Liver (tissue), 9 donors: ENCODE data around the gene NXN. TPM values are rescaled to one million over a fixed set of nuclear protein-coding genes. Genes with fewer than 3 reads are reported as not detected.

Experiments used
- DNase-seq: peaks from one replicate; pipeline ENCODE4 v3.0.0-alpha.2; 2017; ENCODE audit warnings: low spot score
- H3K27ac ChIP-seq, 2 donors: one replicate each; pipeline ENCODE4 v1.7.0; 2013; ENCODE audit warnings: inconsistent platforms in 2 of 2, low read length in 2 of 2, control low read depth in 1 of 2, low read depth in 1 of 2, mild to moderate bottlenecking in 1 of 2
- H3K27me3 ChIP-seq, 4 donors: one replicate each; pipeline versions ENCODE4 v1.6.1 to v1.7.0; 2013; ENCODE audit warnings: low read length in 3 of 4, inconsistent platforms in 1 of 4, mild to moderate bottlenecking in 1 of 4, moderate library complexity in 1 of 4; ENCODE audit not compliant: control insufficient read depth in 4 of 4, insufficient read depth in 4 of 4
- H3K36me3 ChIP-seq, 4 donors: one replicate each; pipeline versions ENCODE4 v1.6.1 to v1.7.0; 2013; ENCODE audit warnings: low read length in 3 of 4, mild to moderate bottlenecking in 3 of 4, low read depth in 1 of 4, moderate library complexity in 1 of 4; ENCODE audit not compliant: control insufficient read depth in 4 of 4, insufficient read depth in 3 of 4
- H3K4me1 ChIP-seq, 4 donors: one replicate each; pipeline versions ENCODE4 v1.6.1 to v1.7.0; 2013; ENCODE audit warnings: low read length in 3 of 4, mild to moderate bottlenecking in 3 of 4, moderate library complexity in 1 of 4; ENCODE audit not compliant: control insufficient read depth in 4 of 4, insufficient read depth in 4 of 4
- H3K4me3 ChIP-seq, 3 donors: one replicate each; pipeline versions ENCODE4 v1.6.1 to v1.7.0; 2013; ENCODE audit warnings: low read length in 3 of 3, control low read depth in 1 of 3, low read depth in 1 of 3, mild to moderate bottlenecking in 1 of 3
- H3K9ac ChIP-seq, 2 donors: one replicate each; pipeline ENCODE4 v1.7.0; 2013; ENCODE audit warnings: low read length in 2 of 2, mild to moderate bottlenecking in 2 of 2, moderate library complexity in 2 of 2, control low read depth in 1 of 2, low read depth in 1 of 2
- H3K9me3 ChIP-seq, 4 donors: one replicate each; pipeline versions ENCODE4 v1.6.1 to v1.7.0; 2013; ENCODE audit warnings: low read length in 3 of 4; ENCODE audit not compliant: control insufficient read depth in 4 of 4
- EGR1 ChIP-seq, 2 donors: IDR thresholded peaks; 2 replicates each; pipeline ENCODE4 v1.6.1; 2016 to 2018; ENCODE audit warnings: antibody characterized with exemption in 2 of 2, low read depth in 2 of 2
- FOXA1 ChIP-seq: IDR thresholded peaks from 2 replicates; pipeline ENCODE4 v1.6.1; 2016; ENCODE audit warnings: antibody characterized with exemption
- FOXA2 ChIP-seq: IDR thresholded peaks from 2 replicates; pipeline ENCODE4 v1.6.1; 2016; ENCODE audit warnings: antibody characterized with exemption
- GABPA ChIP-seq, 2 donors: IDR thresholded peaks in 1 of 2; conservative IDR thresholded peaks in 1 of 2; 2 replicates each; pipeline ENCODE4 v1.6.1; 2016; ENCODE audit warnings: antibody characterized with exemption in 2 of 2, mild to moderate bottlenecking in 1 of 2, moderate library complexity in 1 of 2
- HNF4A ChIP-seq, 2 donors: conservative IDR thresholded peaks; 2 replicates each; pipeline ENCODE4 v1.6.1; 2016; ENCODE audit warnings: antibody characterized with exemption in 2 of 2, mild to moderate bottlenecking in 2 of 2
- HNF4G ChIP-seq: IDR thresholded peaks from 2 replicates; pipeline ENCODE4 v1.6.1; 2016; ENCODE audit warnings: antibody characterized with exemption
- JUND ChIP-seq, 2 donors: IDR thresholded peaks; 2 replicates each; pipeline ENCODE4 v1.6.1; 2016; ENCODE audit warnings: antibody characterized with exemption in 2 of 2
- NR2F2 ChIP-seq: IDR thresholded peaks from 2 replicates; pipeline ENCODE4 v1.6.1; 2016; ENCODE audit warnings: antibody characterized with exemption
- RAD21 ChIP-seq, 2 donors: IDR thresholded peaks; 2 replicates each; pipeline ENCODE4 v1.6.1; 2016; ENCODE audit warnings: antibody characterized with exemption in 2 of 2, mild to moderate bottlenecking in 2 of 2
- REST ChIP-seq: IDR thresholded peaks from 2 replicates; pipeline ENCODE4 v1.6.1; 2016; ENCODE audit warnings: antibody characterized with exemption, mild to moderate bottlenecking
- RXRA ChIP-seq, 2 donors: IDR thresholded peaks; 2 replicates each; pipeline ENCODE4 v1.6.1; 2017 to 2018; ENCODE audit warnings: antibody characterized with exemption in 2 of 2, mild to moderate bottlenecking in 1 of 2
- SP1 ChIP-seq: IDR thresholded peaks from 2 replicates; pipeline ENCODE4 v1.6.1; 2018; ENCODE audit warnings: antibody characterized with exemption, mild to moderate bottlenecking
- TAF1 ChIP-seq: conservative IDR thresholded peaks from 2 replicates; pipeline ENCODE4 v1.6.1; 2016; ENCODE audit warnings: antibody characterized with exemption, mild to moderate bottlenecking
- YY1 ChIP-seq: IDR thresholded peaks from 2 replicates; pipeline ENCODE4 v1.6.1; 2016; ENCODE audit warnings: antibody characterized with exemption, mild to moderate bottlenecking
- ZBTB33 ChIP-seq: IDR thresholded peaks from 2 replicates; pipeline ENCODE4 v1.6.1; 2016; ENCODE audit warnings: antibody characterized with exemption
- WGBS: extraction: QIAGEN DNeasy Blood & Tissue Kit; methylation state at CpG from one replicate; pipeline ENCODE4 v1.1.7; 2013; 5-methylcytosine and 5-hydroxymethylcytosine counted together
- polyA plus RNA-seq, 2 donors: library from polyadenylated mRNA; stranded (reverse) in 1 of 2; unstranded in 1 of 2; fragments of 200-250 nt in 1 of 2; fragments of >200 nt in 1 of 2; fragmentation: Nextera tagmentation in 1 of 2; extraction: Ambion mirVana in 1 of 2; gene quantifications; one replicate each; pipeline versions ENCODE4 v1.2.1 to v1.2.3, GENCODE V29; 2013 to 2015
- total RNA-seq, 2 donors: library from RNA; depleted of rRNA; stranded (reverse); fragments of >200 nt; gene quantifications; one replicate each; pipeline ENCODE4 v1.2.3, GENCODE V29; 2014
- TF ChIP-seq, protein P1 (sequence below): IDR thresholded peaks from 2 replicates; pipeline ENCODE4 v1.6.1; 2016; ENCODE audit warnings: antibody characterized with exemption
- TF ChIP-seq, protein P2 (sequence below): fragments of 150-350 bp; IDR thresholded peaks from 2 replicates; pipeline ENCODE4 v1.5.1; 2017; ENCODE audit warnings: improper control_type of control experiment, low read depth, low read length; ENCODE audit not compliant: missing input control
- TF ChIP-seq, protein P3 (sequence below): IDR thresholded peaks from 2 replicates; pipeline ENCODE4 v1.6.1; 2016; ENCODE audit warnings: antibody characterized with exemption
- donor health status: healthy.
- donor health status: healthy.
- donor health status: healthy.
- donor health status: healthy.
- donor health status: healthy.

The NXN gene
- total and polyA plus RNA-seq, 4 donors, result 2.3 to 4.5 (median 3.3) TPM

DNA sequence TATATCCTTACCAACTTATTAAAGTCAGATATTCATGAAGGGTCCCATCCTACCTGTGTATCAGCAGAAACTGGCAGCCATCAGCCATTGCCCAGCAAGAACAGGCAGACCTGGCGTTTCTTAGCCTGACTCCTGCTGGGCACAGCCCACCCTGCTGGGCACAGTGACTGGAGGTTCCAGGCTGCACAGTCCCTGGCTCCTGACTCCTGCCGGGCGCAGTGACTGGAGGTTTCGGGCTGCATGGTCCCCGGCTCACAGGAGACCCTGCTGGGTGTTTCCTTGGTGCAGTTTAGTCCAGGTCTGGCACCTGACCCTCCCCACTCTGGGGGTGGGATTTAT lies 24.0 kb upstream of the NXN start:
- 88% methylated on average over 5 of the region's 5 CpGs for WGBS
- peaks cover 3 to 23% (median 13%) of the 10 kb centered on the region in 4 donors for H3K36me3 ChIP-seq
- H3K9ac ChIP-seq, result no peak overlapping the region
- no peak for DNase-seq
- no peaks in the 10 kb centered on the region for H3K27me3 ChIP-seq
- peaks cover 2 to 34% (median 22%) of the 10 kb centered on the region in 4 donors for H3K4me1 ChIP-seq
- TF ChIP-seq YY1, result no peak
- no peak for TF ChIP-seq TAF1
- no peak for TF ChIP-seq FOXA2
- no peak for TF ChIP-seq GABPA (IDR thresholded peaks at IDR 0.05 in 1 of 2, conservative IDR thresholded peaks at IDR 0.05 in 1 of 2)
- no peak for TF ChIP-seq FOXA1
- TF ChIP-seq, protein P1, sequence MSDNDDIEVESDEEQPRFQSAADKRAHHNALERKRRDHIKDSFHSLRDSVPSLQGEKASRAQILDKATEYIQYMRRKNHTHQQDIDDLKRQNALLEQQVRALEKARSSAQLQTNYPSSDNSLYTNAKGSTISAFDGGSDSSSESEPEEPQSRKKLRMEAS, result no peak
- TF ChIP-seq EGR1 (IDR thresholded peaks at IDR 0.05; ENCODE audit: low read depth in 2 of 2), result no peak
- TF ChIP-seq JUND (IDR thresholded peaks at IDR 0.05), result no peak
- TF ChIP-seq, protein P2, sequence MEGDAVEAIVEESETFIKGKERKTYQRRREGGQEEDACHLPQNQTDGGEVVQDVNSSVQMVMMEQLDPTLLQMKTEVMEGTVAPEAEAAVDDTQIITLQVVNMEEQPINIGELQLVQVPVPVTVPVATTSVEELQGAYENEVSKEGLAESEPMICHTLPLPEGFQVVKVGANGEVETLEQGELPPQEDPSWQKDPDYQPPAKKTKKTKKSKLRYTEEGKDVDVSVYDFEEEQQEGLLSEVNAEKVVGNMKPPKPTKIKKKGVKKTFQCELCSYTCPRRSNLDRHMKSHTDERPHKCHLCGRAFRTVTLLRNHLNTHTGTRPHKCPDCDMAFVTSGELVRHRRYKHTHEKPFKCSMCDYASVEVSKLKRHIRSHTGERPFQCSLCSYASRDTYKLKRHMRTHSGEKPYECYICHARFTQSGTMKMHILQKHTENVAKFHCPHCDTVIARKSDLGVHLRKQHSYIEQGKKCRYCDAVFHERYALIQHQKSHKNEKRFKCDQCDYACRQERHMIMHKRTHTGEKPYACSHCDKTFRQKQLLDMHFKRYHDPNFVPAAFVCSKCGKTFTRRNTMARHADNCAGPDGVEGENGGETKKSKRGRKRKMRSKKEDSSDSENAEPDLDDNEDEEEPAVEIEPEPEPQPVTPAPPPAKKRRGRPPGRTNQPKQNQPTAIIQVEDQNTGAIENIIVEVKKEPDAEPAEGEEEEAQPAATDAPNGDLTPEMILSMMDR, result no peak
- TF ChIP-seq NR2F2, result no peak
- no peak for TF ChIP-seq RXRA (IDR thresholded peaks at IDR 0.05)
- TF ChIP-seq, protein P3, sequence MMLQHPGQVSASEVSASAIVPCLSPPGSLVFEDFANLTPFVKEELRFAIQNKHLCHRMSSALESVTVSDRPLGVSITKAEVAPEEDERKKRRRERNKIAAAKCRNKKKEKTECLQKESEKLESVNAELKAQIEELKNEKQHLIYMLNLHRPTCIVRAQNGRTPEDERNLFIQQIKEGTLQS, result no peak
- TF ChIP-seq REST, result no peak
- no peak for TF ChIP-seq SP1
- no peak for TF ChIP-seq HNF4A (conservative IDR thresholded peaks at IDR 0.05)
- H3K9me3 ChIP-seq, result no peaks in the 10 kb centered on the region
- H3K27ac ChIP-seq, result no peak overlapping the region
- H3K4me3 ChIP-seq, result no peak overlapping the region

DNA sequence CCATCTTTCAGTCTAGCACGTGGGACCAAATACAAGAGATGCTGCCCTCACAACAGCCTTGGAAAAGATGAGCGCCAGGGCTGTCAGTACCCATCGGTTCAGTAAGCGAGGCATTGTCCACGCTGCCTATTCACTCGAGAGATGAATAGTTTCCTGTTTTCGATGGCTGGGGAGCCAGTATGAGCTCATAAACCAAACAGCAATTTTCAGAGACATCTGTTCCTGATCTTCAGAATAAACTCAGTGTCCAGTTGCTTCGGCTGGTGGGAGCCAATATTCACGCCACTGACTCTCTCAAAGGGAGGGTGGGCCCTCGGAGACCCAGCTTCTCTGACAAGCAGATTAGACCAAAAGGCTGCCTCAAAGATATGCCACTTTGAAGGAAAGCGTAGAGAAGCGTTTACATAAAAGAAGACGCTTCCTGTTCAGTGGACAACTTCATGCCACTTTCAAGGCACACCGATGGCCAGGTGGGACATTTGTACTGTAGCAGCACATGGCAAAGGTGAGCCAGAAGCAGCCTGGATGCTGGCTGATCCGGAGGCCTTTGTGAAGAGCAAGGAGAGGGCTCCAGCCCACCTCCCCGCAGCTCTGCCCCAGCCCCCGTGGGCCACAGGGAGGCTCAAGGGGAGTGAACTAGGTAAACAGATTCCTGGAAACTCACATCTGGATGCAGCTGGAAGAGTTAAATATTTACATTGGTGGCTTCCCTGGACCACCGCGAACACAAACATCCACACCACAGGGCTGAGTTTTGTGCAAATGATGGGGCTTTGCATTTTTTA lies 23.4 kb upstream of the NXN start:
- Histone ChIP-seq H3K27me3 (no peaks in the 10 kb centered on the region), H3K36me3 (peaks cover 3 to 23% (median 13%) of the 10 kb centered on the region in 4 donors), H3K4me3 (no peak overlapping the region), H3K9me3 (no peaks in the 10 kb centered on the region), H3K4me1 (peaks cover 2 to 40% (median 28%) of the 10 kb centered on the region in 4 donors), H3K27ac (no peak overlapping the region), H3K9ac (no peak overlapping the region)
- TF ChIP-seq YY1, result no peak
- TF ChIP-seq HNF4A (conservative IDR thresholded peaks at IDR 0.05), result no peak
- no peak for TF ChIP-seq EGR1 (IDR thresholded peaks at IDR 0.05; ENCODE audit: low read depth in 2 of 2)
- TF ChIP-seq, protein P1, result no peak
- TF ChIP-seq FOXA2, result no peak
- TF ChIP-seq SP1, result no peak
- TF ChIP-seq NR2F2, result no peak
- TF ChIP-seq RAD21 (IDR thresholded peaks at IDR 0.05), result no peak
- TF ChIP-seq ZBTB33, result no peak
- no peak for TF ChIP-seq REST
- TF ChIP-seq RXRA (IDR thresholded peaks at IDR 0.05), result no peak
- TF ChIP-seq TAF1, result no peak
- no peak for TF ChIP-seq HNF4G
- no peak for TF ChIP-seq JUND (IDR thresholded peaks at IDR 0.05)
- WGBS, result 74% methylated on average over 19 of the region's 19 CpGs
- DNase-seq, result no peak
